Activated CD4-positive, alpha-beta T cell treated with anti-CD3 and anti-CD28 coated beads, Interleukin-2, amount 50 U/mL, for 24 hours (primary cell): ENCODE data around the gene CACNA1H.

Experiments
- DNase-seq, 2 donors: peaks; one replicate each; pipeline ENCODE4 v3.0.0-alpha.2; 2020; ENCODE audit warnings: low read depth in 1 of 2, low spot score in 1 of 2

CACNA1H gene

DNA sequence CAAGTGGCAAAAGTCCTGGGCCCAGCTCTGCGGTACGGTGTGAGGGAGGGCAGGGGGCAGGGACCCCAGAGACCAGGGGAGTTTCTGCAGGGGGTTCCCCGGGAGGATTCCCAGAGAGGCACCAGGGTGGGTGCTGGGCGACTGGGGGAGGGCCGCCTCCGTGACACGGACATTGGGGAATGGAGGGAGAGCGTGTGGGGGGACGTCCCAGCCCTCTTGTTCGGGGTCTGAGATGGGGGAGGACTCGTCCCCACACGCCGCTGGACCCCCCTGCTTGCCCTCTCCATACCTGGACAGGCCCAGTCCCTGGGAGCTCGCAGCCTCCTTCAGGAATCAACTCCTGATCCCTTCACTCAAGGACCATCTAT, 30.5 kb upstream of the CACNA1H start:
- DNase-seq, result no peak

DNA sequence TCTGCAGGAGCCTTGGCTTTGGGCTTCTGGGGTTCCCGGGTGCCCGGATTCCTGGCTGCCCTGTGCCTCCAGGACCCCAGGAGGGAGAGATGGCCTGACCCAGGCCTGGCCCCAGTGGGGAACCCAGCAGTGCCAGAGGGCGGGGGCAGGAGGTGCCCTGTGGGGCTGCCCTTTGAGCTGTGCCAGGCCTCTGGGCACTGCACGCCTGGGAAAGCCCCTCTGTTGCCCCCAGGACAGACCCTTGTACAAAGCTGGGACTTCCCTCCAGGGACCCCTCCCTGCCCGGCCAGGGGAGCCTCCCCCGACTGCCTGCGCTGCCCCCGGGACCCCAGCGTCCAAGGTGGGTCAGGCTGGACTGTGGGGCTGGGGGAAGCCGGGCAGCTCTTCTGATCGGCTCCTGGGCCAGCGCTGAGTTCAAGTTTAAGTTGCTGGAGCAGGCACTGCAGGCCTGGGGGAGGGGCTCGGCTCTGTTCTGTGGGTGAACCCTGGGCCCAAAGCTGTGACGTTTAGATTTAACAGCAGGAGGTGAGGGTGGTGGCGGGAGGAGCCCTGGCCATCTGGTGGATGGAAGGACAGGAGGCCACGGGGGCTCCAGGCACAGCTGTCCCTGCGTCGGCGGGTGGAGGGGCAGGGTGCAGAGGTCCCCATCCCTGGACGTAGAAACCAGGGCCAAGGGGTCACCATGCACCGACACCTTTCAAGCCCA, 29.2 kb upstream of the CACNA1H start:
- no peak for DNase-seq

DNA sequence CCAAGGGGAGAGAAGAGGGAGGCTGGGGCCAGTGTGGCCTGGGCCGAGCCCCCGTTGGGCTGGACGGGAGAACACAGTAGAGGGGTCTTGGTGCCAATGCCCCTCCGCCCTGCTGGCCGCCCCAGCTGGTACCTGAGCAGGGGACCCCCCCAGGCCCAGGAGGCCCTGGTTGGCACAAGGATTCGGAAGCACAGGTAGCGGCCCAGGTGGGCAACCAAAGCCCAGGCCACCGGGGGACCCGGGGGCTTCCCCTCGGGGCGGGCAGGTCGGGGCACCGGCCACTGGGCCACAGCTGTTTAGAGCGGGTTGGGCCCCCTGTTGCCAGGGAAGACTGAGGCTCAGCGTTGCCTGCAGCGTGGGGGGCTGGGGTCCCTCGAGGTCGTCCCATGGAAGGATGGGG, 28.6 kb upstream of the CACNA1H start:
- no peak for DNase-seq

DNA sequence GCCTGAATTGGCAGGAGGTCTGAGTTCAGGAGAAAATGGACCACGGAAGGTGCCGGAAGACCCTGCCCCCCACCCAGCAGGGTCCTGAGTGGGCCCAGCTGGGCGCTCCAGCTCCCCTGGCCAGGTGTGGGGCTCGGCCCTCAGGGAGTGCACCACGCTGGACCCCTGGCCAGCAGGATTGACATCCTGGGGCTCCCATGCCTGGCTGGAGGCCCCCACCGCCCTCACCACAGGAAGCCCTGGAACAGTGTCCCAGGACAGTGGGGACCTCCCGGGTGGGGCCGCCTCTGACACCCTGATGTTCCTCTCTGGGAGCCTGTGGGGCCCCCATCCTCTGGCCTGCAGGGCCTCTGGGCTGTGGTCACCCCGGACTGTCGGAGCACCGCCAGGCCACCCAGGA, 28.1 kb upstream of the CACNA1H start:
- no peak for DNase-seq

DNA sequence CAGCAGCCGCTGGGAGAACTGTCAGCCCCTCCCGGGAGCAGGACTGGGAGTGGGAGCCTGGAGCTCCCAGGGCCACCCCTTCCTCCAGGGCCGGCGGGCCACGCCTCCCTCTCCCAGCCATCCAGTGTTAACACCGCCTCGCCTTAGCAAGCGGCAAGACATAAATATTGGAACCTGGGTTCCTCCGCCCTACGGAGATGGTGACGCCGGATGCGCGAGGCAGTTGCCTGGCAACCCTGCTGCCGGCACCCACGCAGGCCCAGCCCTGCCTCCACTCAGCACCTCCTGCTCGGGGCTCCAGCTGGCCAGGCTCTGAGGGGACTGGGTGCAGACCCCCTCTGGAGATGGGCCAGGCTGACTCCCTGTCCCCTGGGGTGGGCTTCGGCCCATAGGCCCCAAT, 27.4 kb upstream of the CACNA1H start:
- peak in 1 of 2 donors; percentile 17 for DNase-seq

DNA sequence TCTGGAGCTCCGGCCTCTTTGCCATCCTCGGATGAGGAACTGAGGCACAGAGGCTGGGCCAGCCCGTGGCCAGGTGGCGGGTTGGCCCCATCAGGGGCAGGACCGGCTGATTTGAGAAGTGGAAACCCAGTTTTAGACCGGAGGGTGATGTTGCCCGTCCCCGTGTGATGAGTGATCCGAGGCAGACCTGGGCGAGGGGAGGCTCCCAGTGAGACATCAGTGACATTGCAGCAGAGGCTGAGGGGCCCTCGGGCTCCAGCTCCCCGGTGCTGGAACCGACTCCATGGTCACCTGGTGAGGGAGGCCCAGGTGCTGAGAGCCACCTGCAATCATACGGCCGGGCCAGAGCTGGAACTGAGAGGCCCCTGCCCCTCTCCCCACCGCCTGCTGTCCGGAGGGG, 26.9 kb upstream of the CACNA1H start:
- DNase-seq, result no peak

DNA sequence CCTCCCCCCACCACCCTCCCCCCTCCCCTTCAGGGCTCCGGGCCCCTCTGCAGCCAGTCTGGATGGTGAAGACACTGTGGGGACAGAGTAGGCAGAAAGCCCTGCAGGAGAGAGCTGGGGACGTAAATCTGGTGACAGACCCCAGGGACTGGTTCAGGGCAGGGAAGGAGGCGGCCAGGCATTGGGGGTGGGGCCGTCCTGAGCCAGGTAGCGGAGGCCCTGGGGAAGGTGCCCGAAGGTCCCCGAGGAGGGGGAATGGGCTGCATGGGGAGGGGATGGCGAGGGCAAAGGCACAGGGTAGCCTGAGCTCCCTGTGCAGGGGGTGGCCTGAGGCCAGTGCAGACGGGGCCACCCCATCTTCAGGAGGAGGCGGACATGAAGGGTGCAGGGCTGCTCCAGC, 26.3 kb upstream of the CACNA1H start:
- DNase-seq, result no peak

DNA sequence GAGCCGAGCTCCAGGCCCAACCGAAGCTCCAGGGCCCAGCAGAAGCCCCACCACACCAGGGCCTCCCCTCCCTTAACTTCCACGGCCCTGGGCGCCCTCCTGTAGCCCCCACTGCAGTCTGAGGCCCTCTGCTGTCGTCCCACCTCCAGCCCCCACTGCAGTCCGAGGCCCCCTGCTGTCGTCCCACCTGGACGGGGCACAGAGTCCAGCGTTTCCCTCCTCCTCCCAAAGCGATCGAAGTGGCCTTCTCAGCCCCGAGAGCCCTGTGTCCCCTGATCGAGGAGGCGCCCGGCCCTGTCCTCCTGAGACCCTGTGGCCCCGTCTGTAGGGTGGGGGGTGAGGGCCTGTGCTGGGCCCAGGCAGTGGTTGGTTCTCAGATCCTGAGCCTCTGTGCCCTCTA, 25.8 kb upstream of the CACNA1H start:
- DNase-seq, result no peak

DNA sequence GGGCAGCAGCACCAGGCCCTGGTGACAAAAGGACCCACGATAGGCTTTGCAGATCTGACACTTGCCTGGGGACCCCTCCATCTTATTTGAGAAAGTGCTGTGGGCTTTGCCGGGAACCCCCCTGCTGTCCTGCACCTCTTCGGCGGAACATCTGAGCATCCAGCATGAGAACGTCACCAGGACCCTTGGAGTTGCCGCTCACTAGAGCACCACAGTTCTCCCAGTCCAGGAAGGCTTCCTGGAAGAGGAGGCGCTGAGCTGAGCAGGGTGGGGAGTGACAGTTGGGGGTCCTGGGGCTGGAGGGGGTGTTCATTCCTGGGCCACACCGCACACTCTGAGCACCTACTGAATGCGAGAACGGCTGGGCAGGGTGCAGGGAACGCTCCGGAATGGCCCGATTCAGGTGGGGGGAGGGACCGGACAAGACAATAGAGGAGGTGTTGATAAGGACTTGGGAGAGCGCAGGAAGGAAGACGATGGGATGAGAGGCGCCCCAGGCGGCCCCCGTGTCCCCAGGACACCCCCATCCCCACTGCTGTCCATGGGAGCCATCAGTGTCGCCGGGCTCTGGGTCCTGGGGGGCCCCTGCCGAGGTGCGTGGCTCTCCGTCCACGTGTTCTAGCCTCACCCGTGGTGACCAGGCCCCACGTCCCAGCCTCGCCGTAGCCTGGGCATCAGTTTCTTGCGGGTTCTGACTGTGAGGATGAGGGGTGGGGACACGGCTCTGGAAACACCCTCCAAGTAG, 24.8 kb upstream of the CACNA1H start:
- DNase-seq, result no peak

DNA sequence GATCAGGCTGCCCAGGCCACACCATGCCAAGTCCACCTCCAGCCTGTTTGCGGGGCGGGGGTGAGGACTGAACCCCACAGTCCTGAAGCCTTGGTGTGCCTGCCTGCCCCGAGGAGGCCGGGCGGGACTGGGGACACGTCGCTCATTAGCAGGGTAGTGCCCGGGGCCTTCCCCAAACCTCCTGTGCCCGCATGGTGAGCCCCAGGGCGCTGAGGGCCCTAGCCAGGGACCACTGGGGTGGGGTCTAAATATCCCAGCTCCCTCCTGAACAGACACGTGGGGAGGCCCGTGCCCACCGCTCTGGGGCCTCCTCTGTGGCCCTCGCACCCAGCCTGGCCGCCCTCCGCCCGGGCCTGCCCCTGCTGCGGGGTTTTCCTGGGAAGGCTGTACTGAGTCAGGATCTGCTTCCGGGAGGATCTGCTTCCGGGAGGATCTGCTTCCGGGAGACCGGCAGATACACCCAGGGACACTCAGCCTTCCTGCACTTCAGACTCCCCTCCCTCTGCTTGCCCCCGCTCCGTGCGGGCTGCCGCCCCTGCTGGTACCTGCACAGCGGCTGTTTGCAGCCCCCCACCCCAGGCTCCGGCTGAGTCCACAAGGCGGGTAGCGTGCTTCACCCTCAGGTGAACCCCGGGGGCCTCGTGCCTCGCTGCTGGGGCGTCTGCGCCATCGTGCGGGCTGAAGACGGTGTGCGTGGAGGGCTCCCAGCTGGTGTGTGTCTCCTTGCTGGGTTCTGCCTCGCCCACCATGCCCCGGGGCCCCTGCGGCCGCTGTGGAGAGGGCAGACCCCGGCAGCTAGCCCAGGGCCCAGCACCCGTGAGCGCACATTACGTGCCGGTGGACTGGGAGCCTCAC, 23.6 kb upstream of the CACNA1H start:
- no peak for DNase-seq

DNA sequence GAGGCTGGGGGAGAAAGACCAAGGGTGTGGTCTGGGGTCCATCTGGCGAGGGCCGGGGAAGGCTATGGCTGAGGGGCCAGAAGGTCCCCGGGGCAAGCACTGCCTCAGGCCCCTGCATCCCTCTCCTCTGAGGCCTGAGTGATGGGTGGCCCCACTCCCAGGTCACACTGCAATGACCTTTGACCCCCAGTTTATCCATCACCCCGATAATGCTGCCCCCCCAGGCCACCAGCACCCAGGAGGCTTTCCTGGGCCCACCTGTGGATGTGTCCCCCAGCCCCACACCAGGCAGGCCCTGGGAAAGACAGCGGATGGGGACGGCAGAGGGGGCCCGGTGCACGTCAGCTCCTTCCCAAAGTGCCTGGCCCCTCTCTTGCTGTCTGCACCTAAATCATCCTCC, 22.5 kb upstream of the CACNA1H start:
- no peak for DNase-seq

DNA sequence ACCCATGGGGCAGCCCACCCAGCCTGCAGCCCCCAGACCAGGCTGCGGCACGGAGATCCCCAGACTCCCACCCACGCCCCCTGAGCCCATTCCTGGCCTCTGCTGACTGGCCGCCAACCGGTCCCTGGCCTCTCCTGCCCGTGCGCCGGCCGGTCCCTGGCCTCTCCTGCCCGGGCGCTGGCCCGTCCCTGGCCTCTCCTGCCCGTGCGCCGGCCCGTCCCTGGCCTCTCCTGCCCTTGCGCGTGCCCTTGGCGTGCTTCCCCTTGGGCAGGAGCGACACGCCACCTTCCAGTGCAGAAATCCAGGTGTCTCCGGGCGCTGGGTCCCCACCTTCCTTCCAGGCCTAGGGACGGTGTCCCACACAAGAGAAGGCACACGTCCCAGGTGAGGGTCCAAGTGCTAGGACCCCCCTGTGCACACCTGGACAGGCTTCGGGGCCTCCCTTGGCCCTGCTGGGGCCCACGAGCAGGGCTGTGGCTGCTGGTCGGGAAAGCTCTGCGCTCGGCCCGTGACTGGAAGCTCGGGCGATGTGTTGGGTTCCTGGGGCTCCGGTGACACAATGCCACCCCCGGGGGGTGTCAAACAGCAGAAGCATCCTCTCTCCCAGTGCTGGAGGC, 21.4 kb upstream of the CACNA1H start:
- DNase-seq, result no peak

DNA sequence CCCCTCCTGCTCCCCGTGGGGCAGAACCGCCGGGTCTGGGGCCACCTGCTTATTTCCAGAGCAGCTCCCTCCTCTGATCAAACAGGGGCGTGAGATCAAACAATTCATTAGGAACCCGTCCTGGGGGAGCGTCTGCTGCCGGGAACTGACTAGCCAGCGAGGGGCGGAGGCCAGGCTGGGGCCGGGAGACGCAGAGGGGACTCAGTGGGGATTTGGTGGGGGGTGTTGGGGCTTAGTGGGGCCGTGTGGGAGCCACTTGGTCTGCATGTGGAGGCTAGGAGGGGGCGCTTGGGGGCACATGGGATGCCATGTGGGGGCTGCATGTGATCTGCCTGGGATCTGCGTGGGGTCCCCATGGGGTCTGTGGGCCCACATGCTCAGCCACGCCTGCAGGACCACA, 20.5 kb upstream of the CACNA1H start:
- no peak for DNase-seq

DNA sequence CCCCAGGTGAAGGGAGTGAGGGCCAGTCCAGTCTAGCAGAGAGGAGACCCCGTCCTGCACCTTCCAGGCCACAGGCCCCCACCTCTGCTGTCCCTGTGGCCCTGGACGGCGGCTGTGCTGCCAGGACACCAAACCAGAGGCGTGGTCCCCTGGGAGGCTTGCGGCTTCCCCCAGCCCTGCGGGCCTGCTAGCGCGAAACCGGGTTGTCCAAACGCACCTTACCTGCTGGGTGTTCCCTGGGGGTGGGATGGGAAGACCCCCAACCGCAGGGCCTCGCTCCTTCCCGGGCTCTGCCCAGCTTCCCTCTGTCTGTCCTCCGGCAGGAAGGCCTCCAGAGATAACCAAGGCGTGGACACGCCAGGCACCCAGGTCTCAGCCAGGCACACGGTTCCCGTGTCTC, 19.6 kb upstream of the CACNA1H start:
- no peak for DNase-seq

DNA sequence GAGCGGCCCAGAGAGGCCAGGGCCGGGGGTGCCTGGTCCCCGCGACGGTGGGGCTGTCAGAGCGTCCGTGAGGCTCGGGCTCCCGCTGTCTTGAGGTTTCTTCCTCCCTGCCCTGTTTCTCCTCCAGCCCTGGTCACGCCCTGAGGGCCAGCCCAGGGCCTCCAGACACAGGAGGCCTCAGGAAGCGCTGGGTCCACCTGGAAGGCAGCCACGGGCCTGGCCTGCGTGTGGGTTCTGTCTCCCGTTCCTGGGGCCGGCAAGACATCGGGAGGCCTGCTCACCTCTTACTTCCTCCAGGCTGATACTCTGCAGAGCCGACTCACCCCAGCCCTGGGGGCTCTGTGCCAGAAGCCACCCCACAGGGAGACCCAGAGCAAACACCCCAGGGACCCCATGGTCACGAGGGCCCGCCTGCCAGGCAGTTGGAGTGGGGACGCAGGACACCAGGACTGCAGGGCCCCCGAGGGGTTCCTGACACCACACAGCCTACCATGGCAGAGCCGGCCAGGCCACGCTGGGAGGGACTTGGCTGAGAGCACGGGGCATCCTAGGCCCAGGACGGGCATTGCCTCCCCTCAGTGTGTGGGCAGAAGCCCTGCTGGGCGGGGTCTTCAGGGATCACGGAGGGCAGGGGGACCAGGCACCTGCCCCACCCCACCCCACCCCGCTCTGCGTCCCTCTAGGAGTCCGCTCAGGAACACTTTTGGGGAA, 18.9 kb upstream of the CACNA1H start:
- no peak for DNase-seq

DNA sequence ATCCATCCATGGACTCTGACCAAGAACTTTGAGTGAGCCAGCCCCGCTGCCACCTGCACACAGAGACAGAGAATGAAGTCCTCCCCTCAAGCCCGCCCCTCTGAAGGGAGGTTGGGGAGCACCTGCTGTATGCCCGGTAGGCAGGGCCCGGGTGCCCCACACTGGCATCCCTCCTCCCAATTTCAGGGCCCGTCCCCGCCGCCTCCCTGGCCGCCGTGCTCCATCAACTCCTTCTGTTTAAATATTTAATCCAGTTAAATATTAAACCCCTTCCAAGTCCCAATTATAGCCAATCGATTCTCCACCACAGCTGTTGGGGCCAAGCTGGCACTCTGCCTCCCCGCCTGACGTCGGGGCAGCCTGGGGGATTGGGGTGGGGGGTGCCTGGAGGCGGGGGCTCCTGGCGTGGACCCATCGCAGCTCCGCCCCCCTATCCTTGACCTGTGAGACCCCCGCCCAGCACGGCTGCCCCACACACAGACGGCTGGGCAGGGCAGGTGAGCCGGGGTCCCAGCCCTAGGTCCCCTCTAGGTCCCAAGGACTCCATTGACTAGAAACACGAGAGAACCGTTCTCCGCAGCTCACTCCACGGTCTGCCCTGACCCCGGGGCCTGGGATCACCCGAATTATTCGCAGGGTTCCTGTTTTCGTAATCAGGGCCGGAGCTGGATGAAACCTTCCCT, 18.0 kb upstream of the CACNA1H start:
- DNase-seq, result no peak

DNA sequence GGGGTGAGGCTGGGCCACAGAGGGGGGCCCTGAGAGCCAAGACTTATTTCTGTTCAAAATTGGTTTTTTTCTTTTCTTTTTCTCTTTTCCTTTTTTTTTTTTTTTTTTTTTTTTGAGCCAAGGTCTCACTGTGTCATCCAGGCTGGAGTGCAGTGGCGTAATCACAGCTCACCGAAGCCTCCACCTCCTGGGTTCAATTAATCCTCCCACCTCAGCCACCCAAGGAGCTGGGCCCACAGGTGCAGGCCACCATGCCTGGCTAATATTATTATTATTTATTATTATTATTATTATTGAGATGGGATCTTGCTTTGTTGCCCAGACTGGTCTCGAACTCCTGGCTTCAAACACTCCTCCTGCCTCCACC, 17.5 kb upstream of the CACNA1H start:
- no peak for DNase-seq

DNA sequence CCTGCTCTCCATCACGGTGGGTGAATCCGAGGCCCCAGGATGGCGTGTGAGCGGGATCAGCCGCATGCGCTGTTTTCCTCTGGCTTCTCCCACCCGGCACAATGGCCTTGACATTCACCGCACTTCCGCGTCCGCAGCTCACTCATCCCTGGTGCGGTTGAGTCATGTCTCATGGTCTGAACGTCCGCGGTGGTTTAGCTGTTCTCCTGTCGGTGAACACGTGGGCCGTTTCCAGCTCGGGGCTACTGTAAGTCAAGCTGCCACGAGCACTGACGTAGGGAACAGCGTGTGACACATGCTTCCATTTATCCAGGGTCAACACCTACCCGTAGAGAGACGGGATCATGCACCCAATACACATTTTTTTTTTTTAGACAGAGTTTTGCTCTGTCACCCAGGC, 15.3 kb upstream of the CACNA1H start:
- DNase-seq, result no peak

DNA sequence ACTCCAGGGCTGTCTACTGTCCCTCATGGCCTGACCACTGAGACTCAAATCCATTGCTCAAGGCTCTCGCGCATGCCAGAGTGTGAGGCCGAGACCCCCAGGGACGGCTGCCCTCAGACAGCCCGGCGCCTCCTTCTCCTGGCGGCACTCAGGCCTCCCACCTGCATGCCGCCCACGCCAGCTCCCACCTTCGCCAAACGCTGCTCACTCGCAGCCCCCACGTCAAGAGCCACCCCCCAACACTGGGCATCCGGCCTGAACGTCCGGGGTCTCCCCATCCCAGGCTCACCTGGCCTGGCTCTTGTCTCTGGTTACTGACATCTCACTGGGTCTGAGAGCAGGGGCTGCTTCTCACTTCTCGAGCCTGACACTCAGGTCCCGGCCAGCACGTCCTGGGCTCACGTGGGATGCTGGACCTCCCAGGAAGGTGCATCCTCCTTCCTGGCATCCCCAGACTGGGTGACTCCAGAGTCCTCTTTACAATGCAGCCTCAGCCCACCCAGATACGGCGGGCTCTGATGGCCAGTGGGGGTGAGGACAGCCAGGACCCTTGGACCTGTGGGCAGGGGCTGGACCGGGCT, 12.2 kb upstream of the CACNA1H start:
- no peak for DNase-seq

DNA sequence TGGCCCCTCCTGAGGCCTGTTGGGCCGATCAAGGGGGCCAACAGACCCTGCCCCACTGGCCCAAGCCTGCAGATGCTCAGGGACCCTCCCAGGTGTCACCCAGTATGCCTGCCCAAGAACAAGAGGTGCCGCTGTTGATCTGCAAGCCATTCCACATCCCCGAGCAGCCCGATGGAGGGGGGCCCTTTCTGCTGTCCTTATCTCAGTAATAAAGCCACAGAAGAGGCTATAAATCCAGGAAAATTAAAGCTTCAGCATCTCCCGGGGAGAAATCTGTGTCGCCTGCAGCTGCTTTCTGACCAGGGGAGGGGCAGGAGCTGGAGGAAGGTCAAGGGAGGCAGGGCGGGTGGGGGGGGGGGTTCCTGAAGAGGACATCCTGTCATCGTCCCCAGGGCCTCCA, 11.7 kb upstream of the CACNA1H start:
- no peak for DNase-seq
